Endometrial microvascular endothelial cells (primary cell): ENCODE data around the gene RAPGEF4. TPM values are rescaled to one million over a fixed set of nuclear protein-coding genes. Genes with fewer than 3 reads are reported as not detected.

Source experiments
- in situ Hi-C: cut with HindIII; loops from 2 replicates; pipeline ENCODE4 v1.10.0; 2017; ENCODE audit warnings: low sequenced_read_pairs, low pct_unique_long_range_greater_than_20kb; ENCODE audit errors: inconsistent ontology term
- total RNA-seq: library from RNA; depleted of rRNA; stranded (reverse); fragments of >200 nt; gene quantifications from one replicate; pipeline ENCODE4 v1.2.3, GENCODE V29; 2015; ENCODE audit errors: inconsistent ontology term

The RAPGEF4 gene
- total RNA-seq, 1 donor from 2014 or later = 7.4 TPM

GRCh38 chr2:172811027-172811426 is 75.4 kb downstream of the RAPGEF4 start:
- in situ Hi-C loops = no loop called here

- in situ Hi-C loops = no loop called here
Observed at GRCh38 chr2:172812158-172812744, 76.6 kb downstream of the RAPGEF4 start.

GRCh38 chr2:172813314-172813888 is 77.8 kb downstream of the RAPGEF4 start:
- in situ Hi-C loops = no loop called here

GRCh38 chr2:172817411-172817810 is 81.8 kb downstream of the RAPGEF4 start:
- in situ Hi-C loops = no loop called here

- in situ Hi-C loops = no loop called here
Observed at GRCh38 chr2:172819943-172820342, 84.3 kb downstream of the RAPGEF4 start.

- in situ Hi-C loops = no loop called here
Observed at GRCh38 chr2:172821370-172822338, 86.0 kb downstream of the RAPGEF4 start.

GRCh38 chr2:172822585-172822984 is 86.9 kb downstream of the RAPGEF4 start:
- in situ Hi-C loops = no loop called here

GRCh38 chr2:172823261-172823850 is 87.7 kb downstream of the RAPGEF4 start:
- in situ Hi-C loops = no loop called here

- in situ Hi-C loops = no loop called here
Observed at GRCh38 chr2:172826522-172826921, 90.9 kb downstream of the RAPGEF4 start.

GRCh38 chr2:172829229-172829628 is 93.6 kb downstream of the RAPGEF4 start:
- in situ Hi-C loops = no loop called here

GRCh38 chr2:172830482-172830881 is 94.8 kb downstream of the RAPGEF4 start:
- in situ Hi-C loops = no loop called here

GRCh38 chr2:172833898-172834297 is 98.3 kb downstream of the RAPGEF4 start:
- in situ Hi-C loops = no loop called here

- in situ Hi-C loops = no loop called here
Observed at GRCh38 chr2:172834881-172835280, 99.2 kb downstream of the RAPGEF4 start.

- in situ Hi-C loops = no loop called here
Observed at GRCh38 chr2:172836347-172836821, 100.7 kb downstream of the RAPGEF4 start.

GRCh38 chr2:172836827-172837226 is 101.2 kb downstream of the RAPGEF4 start:
- in situ Hi-C loops = no loop called here

GRCh38 chr2:172839446-172839845 is 103.8 kb downstream of the RAPGEF4 start:
- in situ Hi-C loops = no loop called here

GRCh38 chr2:172842511-172843265 is 107.0 kb downstream of the RAPGEF4 start:
- in situ Hi-C loops = no loop called here

GRCh38 chr2:172843266-172843582 is 107.6 kb downstream of the RAPGEF4 start:
- in situ Hi-C loops = no loop called here
